ENCODE data around the gene ACTR3C.
"Not testable (repeated sequence)": the region's sequence is repeated elsewhere in the genome, so short reads cannot be mapped to it uniquely, and the experiment has no call there.

ACTR3C gene

GRCh38 chr7:150278383-150278782, 45.0 kb downstream of the ACTR3C start:
- not testable (repeated sequence) for DNase-seq

GRCh38 chr7:150276132-150276695, 47.1 kb downstream of the ACTR3C start:
- peak; percentile 14 for DNase-seq

- not testable (repeated sequence) for DNase-seq
Measured at GRCh38 chr7:150271898-150272297, 51.4 kb downstream of the ACTR3C start.

- DNase-seq: not testable (repeated sequence)
Measured at GRCh38 chr7:150270101-150270824, 53.1 kb downstream of the ACTR3C start.

- not testable (repeated sequence) for DNase-seq
Measured at GRCh38 chr7:150268798-150269197, 54.5 kb downstream of the ACTR3C start.

- DNase-seq: not testable (repeated sequence)
Measured at GRCh38 chr7:150268287-150268686, 55.1 kb downstream of the ACTR3C start.

- not testable (repeated sequence) for DNase-seq
Measured at GRCh38 chr7:150266953-150267665, 56.2 kb downstream of the ACTR3C start.

- not testable (repeated sequence) for DNase-seq
Measured at GRCh38 chr7:150262656-150263055, 60.7 kb downstream of the ACTR3C start.

GRCh38 chr7:150247745-150248144, 75.6 kb downstream of the ACTR3C start:
- not testable (repeated sequence) for DNase-seq

GRCh38 chr7:150245208-150245607, 78.1 kb downstream of the ACTR3C start:
- DNase-seq: not testable (repeated sequence)

GRCh38 chr7:150242935-150243334, 80.4 kb downstream of the ACTR3C start:
- not testable (repeated sequence) for DNase-seq

- not testable (repeated sequence) for DNase-seq
Measured at GRCh38 chr7:150225444-150225843, 97.9 kb downstream of the ACTR3C start.

GRCh38 chr7:150222083-150222972, 101.0 kb downstream of the ACTR3C start:
- DNase-seq: not testable (repeated sequence)

- DNase-seq: peak; percentile 24
Measured at GRCh38 chr7:150220673-150221181, 102.6 kb downstream of the ACTR3C start.

GRCh38 chr7:150219941-150220658, 103.2 kb downstream of the ACTR3C start:
- DNase-seq: not testable (repeated sequence)

GRCh38 chr7:150206848-150207247, 116.5 kb downstream of the ACTR3C start:
- not testable (repeated sequence) for DNase-seq

GRCh38 chr7:150205866-150206265, 117.5 kb downstream of the ACTR3C start:
- DNase-seq: not testable (repeated sequence)

- not testable (repeated sequence) for DNase-seq
Measured at GRCh38 chr7:150204577-150204976, 118.8 kb downstream of the ACTR3C start.

- not testable (repeated sequence) for DNase-seq
Measured at GRCh38 chr7:150202894-150203293, 120.5 kb downstream of the ACTR3C start.
